Measurements from ENCODE around the gene BLVRB.
"Not testable (repeated sequence)": the region's sequence is repeated elsewhere in the genome, so short reads cannot be mapped to it uniquely, and the experiment has no call there.

Gene BLVRB

DNA sequence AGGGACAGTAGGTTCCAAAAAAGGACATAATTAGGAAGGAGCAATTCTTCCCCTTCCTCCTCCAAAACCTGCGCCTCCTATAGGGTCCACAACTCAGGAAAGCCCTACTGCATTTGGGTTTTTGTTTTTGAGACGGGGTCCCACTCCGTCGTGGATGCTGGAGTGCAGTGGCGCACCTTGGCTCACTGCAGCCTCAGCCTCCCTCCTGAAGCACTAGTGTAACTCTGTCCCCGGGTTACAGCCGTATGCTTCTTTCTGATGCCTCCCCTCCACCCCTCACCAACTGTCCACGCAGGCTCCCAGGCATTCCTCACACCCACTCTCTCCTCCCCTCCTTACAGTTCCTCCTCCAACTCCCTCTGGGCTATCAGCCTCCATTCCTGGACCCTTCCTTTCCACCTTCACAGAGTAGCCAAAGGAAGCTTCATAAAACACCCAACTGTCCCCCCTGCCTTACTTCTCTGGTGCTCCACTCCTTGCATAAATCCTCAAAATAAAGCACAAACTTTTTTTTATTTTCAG lies 19.2 kb downstream of the BLVRB start:
- DNase-seq, result no peak

- DNase-seq, result no peak
Measured at GRCh38 chr19:40445780-40446262, 19.7 kb downstream of the BLVRB start.

DNA sequence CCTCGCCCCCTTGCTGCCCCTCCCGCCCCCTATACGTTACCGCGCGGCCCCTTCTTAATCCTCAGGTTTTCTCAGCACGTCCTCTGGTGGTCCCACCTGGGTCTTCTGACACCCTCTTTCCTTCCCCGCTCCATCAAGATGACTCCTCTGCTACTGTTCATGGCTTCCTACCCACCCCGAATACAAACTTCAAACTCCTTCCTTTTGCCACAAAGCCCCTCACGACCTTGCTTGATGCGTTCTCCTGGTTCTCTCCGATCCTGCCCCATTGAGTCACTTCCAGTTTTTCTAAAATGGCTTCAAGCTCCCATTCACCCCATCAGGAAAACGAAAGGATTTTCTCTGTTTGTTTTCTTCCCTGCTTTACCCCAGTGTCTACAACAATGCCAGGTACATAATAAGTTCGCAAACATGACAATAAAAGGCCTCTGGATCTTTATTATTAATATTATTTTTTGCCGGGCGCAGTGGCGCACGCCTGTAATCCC lies 20.7 kb downstream of the BLVRB start:
- no peak for DNase-seq

DNA sequence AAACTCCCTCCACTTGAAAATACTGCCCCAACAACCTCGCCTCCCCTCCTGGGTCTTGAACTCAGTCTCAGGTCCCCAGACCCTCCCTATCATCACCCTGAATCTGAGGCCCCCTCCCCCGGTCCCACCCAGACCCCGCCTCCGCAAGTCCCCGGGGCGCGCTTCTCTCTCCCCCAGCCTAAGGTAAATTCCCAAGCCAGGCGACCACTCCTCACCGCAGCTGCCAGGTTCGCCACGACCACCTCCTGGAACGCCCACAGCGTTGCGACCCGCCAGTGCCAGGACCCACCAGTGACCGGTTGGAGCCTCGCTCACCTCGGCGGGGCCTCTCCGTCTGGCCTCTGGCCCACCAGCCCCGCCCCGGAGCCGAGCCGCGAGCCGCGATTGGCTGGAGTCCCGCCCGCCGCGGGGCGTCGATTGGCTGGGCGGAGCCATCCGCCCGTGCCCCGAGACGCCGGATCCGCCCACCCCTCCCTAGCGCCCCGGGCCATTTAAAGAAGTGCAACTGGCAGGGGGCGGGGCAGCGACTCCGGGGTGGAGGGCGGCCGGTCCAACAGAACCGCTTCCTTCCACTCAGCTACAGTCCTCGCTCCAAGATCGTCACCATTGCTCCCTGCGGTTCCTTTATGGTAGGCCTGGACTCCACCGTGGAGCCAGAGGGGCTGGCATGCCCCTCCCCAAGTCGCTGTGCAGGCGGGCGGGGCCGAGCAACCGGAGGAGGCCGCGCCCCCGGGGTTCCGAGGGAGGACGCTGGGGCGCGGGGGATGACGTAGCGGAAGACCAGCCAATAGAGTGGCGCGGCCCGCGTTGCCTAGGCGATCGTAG lies 21.3 kb downstream of the BLVRB start, which contains the start of gene SERTAD3:
SERTAD3 (minus strand) TSS at position 336 of the 825 bp plus-strand sequence. CDS start 2,255 bp downstream, outside the sequence.
- peak; percentile 96 to 97 for DNase-seq

DNA sequence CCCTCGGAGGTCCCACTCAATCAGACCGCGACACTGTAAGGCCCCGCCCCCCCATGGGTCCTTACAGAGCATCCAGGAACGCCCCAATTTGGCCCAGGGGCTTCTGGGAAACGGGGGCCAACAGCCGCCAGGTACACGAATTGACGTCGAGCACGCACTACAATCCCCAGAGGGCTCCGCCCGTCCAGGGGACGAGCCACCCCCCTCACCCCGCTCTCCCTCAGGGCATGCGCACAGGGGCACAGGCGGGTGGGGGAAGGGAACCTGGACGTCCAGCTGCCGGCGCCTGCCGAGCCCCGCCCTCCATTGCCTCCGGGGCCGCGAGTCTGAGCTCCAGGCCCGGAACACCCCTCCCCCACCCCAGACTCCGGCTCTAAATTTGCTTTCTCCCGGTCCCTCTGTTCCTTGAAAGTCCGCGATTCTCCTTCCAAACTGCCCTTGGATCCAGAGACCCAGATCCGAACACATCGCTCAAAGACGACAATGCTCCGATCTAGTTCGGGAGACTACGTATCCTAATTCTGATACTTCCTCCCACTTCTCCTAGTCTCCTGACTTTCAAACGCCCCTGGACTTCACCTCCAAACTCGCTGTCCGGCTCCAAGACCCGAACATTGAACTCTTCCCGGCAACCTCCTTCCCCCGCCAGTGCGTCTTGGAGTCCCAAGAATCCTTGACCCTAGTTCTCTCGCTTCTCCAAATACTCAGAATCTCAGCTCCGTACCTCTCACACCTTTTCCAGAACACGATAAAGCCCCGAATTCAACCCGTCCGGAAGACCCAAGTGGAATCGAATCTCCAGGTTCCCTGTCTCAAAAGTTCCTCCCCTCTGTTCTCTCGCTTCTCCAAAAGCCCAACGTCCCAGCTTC lies 22.2 kb downstream of the BLVRB start:
- peak; percentile 100 for DNase-seq

GRCh38 chr19:40442328-40443130 lies 23.0 kb downstream of the BLVRB start:
- DNase-seq, result no peak

DNA sequence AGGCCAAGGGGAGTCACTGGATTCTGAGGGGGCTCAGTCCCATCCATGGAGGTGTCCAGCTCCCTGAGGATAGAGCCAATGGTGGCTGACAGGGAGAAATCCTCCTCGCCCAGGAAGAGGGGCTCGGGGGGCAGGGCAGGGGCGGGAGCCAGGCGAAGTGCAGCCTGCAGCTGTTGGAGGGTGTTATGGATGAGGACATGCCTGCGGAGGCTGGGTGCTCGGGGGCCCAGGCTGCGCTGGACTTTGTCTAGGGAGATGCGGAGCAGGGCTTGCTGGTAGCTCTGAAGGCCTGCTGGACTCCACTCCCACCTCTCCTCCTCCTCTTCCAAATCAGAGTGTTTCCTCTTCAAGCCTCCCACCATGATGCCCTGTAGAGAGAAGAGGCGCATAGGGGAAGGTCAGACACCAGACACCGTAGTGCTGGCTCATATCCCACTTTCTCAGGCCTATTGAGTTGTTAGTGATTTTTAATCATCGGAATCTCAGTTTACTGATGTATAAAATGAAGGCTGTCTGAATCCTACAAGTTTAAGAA lies 23.8 kb downstream of the BLVRB start:
- DNase-seq, result no peak

- DNase-seq, result no peak
Measured at GRCh38 chr19:40438284-40438683, 27.3 kb downstream of the BLVRB start.

DNA sequence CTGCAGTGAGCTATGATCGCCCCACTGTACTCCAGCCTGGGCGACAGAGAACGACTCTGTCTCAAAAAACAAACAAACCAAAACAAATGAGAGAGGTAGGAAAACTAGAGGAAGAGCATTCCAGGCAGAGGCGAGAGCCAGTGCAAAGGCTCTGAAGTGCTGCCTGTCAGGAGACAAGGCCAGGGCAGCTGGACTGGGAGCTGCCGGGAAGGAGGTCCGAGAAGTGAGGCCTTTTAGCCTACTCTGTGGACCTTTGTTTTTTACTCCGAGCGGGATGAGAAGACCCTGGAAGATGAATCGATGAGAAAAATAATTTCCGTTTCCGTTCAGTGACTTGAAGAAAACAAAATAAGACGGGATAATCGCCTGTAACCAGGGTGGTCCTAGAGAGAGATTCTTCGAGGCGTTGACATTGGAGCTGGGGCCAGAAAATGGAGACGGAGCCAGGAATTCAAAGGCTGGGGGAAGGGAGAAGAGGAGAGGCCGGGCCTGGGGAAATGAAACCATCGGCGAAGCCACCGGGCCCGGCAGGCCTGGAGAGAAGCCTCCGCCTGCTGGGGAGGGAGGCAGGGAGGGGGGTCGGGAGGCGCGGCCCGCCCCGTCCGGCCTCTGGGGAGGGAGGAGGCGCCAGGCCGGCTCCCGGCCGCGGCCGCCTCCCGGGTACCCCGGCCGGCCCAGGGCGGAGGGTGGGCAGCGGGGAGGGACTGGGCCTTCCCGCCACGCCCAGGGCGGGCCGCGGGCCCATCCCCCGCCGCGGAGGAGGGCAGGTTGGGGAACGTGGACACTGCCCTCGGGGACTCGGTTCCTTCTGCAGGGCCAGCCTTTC lies 31.9 kb downstream of the BLVRB start:
- DNase-seq, result peak; percentile 67 to 74

DNA sequence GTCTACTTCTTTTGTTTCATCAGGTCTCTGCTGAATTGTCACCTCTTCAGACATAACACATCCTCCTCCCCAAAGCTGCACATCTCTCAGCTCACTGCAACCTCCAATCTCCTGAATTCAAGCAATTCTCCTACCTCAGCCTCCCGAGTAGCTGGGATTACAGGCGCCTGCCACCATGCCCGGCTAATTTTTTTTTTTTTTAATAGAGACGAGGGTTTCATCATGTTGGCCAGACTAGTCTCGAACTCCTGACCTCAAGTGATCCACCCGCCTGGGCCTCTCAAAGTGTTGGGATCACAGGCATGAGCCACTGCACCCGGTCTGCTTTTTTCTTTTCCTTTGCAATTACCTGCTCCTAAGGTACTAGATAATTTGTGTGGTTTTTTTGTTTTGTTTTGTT lies 32.8 kb downstream of the BLVRB start:
- not testable (repeated sequence) for DNase-seq

DNA sequence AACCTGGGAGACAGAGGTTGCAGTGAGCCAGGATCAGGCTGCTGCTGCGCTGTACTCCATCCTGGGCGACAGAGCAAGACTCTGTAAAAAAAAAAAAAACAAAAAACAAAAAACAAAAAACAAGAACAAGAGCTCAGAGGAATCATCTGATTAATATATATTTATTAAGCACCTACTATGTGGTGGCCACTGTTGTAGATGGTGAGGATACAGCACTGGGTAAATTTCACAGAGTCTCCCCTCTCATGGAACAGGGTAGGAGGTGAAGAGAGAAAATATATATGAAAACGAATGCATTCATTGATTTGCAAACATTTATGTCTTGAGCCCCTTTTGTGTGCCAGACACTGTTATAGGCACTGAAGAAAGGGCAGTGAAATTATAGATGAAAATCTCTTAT lies 33.8 kb downstream of the BLVRB start:
- DNase-seq, result no peak

DNA sequence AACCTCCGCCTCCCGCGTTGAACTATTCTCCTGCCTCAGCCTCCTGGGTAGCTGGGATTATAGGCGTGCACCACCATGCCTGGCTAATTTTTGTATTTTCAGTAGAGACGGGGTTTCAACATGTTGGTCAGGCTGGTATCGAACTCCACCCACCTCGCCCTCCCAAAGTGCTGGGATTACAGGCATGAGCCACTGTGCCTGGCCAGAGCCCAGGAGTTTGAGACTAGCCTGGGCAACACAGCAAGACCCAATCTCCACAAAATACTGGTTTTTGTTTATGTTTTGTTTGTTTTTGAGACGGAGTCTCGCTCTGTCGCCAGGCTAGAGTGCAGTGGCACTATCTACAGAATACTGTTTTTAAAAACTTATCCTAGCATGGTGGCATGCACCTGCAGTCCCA lies 35.3 kb downstream of the BLVRB start:
- not testable (repeated sequence) for DNase-seq

- DNase-seq, result not testable (repeated sequence)
Measured at GRCh38 chr19:40428197-40428596, 37.3 kb downstream of the BLVRB start.

DNA sequence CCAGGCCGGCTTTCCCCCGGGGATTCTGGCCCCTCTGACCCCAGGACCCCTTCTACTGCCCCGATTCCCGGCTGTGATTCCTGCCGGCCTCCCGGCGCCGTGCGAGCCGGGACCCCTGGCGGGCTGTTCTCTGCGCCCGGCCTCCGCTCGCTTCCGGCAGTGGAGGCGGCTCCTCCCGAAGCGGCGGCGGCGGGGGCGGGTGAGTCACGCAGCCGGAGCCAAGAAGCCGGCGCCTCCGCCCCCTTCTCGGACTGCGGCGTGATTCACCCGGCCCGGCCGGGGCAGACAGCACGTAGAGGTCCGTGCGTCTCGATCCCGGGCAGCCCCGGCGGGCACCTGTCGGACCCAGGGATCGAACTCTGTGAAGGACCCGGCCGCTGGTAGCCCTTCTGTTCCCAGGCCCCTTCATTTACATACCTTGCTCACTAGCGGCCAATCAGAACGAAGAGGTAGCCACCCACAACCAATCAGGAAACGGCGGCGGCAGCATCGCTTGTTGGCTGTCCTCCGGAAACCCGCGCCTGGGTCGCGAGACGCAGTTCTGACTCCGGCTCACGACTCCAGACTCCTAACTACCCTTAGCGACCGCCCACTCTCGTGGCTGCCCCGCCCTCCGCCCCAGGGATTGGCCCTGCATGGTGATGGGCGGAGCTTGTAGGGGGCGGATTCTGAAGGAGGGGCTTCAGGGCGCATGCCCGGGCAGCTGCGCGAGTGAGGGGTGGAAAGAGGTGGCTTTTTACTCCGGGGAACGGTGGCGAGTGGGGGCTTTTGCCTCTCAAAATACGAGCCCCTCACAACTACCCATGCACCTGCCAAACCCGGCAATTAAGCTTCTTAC lies 39.9 kb downstream of the BLVRB start, which contains the start of gene SERTAD1:
SERTAD1 (minus strand) TSS at position 543 of the 838 bp plus-strand sequence. CDS start 2,446 bp downstream, outside the sequence.
- DNase-seq, result peak; percentile 100

- DNase-seq, result no peak
Measured at GRCh38 chr19:40424637-40425449, 40.7 kb downstream of the BLVRB start.

DNA sequence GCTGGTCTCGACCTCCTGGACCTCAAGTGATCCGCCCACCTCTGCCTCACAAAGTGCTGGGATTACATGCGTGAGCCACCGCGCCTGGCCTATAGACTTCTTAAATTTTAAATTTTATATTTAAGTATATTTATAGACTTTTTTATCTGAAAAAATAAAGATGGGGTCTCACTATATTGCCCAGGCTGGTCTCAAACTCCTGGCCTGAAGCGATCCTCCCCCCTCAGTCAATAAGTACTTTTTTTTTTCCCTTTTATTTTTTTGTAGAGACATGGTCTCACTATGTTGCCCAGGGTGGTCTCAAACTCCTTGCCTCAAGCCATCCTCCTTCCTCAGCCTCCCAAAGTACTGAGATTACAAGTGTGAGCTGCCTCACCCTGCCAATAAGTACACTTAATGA lies 41.6 kb downstream of the BLVRB start:
- DNase-seq, result no peak

DNA sequence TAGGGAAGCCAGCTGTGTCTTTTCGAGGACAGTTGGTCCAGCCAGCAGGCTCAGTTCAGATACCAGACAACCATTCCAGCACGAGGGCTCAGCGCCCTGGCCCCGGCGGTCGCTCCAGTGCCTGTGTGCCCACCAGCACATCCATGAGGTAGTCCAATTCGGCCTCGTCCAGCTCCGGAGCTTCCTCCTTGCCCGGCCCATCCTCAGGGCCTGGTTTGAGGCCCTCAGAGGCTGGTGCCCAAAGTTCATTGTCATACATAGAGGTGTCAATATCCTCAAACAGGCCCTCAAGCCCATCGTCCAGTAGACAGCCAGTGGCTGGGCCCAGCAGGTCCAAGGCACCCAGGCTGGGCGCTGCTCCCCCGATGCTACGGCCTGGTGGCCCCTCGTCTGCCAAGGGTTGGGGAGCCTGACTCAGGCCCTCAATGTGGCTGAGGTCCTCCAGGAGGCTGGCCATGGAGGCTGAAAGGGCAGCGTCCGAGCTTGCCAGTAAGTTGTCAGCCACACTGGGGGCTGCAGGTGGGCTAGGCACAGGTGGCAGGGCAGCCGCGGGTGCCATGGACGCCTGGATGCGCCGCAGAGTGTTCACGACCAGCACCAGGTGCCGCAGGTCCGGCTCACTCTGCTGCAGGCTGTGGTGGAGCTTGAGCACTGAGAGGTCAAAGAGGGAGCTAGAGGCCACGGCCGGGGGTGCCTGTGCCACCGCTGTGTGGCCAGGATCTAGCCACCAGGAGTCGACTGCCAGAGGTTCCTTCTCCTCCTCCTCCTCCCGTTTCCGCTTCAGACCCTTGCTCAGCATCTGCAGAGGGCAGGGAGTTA lies 42.6 kb downstream of the BLVRB start:
- DNase-seq, result no peak
